Dermis blood vessel endothelial cell (primary cell): ENCODE measurements around the gene KRTAP12-3. TPM values are rescaled to one million over a fixed set of nuclear protein-coding genes. Genes with fewer than 3 reads are reported as not detected.
"Not testable (repeated sequence)": the region's sequence is repeated elsewhere in the genome, so short reads cannot be mapped to it uniquely, and the experiment has no call there.

Experiments used
- DNase-seq: peaks from one replicate; pipeline ENCODE4 v3.0.0; 2010
- total RNA-seq: library from RNA; depleted of rRNA; stranded (reverse); fragments of >200 nt; gene quantifications from 2 replicates; pipeline ENCODE4 v1.2.3, GENCODE V29; 2014

KRTAP12-3 gene
- total RNA-seq, 1 donor from 2014 or later, result not detected

- DNase-seq, result not testable (repeated sequence)
These were observed 29.9 kb upstream of the KRTAP12-3 start for GRCh38 chr21:44627831-44628233.

DNA sequence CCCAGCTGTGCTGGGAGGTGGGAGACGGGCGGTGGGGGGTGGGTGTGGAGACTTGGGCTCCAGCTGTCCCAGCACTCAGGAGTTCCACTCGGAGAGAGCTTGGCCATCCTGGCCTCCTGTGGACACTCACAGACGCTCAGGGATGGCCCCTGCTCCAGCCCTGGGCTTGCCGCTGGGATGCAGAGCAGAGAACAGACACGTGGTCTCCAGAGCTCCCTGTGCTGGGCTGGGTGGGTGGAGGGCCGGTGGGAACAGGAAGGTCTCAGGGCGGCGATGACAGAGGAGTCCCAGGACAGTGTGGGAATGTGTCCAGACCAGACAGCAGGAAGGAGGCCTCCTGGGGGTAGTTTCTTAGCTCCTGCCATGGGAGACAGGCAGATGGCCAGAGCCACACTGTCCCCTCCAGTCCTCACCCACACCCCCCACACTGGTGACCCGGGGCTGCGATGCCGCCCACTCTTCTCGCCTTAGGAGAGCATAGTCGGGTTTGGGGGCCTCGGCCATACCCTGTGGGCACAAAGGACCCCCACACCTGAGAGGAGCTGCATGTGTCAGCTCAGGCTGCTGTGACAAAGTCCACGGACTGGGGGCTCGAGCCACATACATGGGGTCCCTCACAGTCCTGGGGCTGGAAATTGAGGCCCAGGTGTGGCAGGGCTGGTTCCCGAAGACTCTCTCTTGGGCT is 28.9 kb upstream of the KRTAP12-3 start:
- DNase-seq, result no peak

DNA sequence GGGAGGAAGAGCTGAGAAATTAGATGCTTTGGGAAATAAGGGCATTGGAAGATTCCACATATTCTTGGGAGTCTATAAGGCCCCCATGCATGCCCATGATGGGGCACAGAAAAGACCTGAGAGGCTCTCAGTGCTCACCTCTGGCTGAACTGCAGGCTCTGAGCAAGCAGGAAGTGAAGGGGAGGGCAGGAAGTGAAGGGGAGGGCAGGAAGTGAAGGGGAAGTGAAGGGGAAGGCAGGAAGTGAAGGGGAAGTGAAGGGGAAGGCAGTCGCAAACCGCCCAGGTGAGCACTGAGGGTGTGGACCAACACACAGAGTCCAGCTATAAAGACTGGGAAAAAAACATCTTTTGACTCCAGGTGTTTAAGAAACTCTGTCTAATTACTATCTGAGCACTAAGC is 27.3 kb upstream of the KRTAP12-3 start:
- DNase-seq, result no peak

- no peak for DNase-seq
These were observed 25.7 kb upstream of the KRTAP12-3 start for GRCh38 chr21:44632067-44632466.

GRCh38 chr21:44636209-44637017 is 21.3 kb upstream of the KRTAP12-3 start:
- DNase-seq, result no peak

- DNase-seq, result no peak
These were observed 20.5 kb upstream of the KRTAP12-3 start, which contains the start of gene KRTAP10-10 for GRCh38 chr21:44637018-44637850. KRTAP10-10 (plus strand) TSS chr21:44637356; CDS start chr21:44637418, 62 bp downstream.

DNA sequence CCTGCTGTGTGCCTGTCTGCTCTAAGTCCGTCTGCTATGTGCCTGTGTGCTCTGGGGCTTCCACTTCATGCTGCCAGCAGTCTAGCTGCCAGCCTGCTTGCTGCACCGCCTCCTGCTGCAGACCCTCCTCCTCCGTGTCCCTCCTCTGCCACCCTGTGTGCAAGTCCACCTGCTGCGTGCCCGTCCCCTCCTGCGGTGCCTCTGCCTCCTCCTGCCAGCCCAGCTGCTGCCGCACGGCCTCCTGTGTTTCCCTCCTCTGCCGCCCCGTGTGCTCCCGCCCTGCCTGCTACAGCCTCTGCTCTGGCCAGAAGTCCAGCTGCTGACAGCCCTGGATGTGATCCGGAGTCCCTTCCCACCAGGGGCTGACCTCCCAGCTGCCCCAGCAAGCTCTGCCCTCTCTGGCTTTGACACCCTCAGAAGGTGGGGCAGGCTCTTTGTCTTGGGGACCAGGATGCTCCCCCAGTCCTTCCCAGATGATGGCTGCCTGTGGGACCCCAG is 19.8 kb upstream of the KRTAP12-3 start:
- not testable (repeated sequence) for DNase-seq

DNA sequence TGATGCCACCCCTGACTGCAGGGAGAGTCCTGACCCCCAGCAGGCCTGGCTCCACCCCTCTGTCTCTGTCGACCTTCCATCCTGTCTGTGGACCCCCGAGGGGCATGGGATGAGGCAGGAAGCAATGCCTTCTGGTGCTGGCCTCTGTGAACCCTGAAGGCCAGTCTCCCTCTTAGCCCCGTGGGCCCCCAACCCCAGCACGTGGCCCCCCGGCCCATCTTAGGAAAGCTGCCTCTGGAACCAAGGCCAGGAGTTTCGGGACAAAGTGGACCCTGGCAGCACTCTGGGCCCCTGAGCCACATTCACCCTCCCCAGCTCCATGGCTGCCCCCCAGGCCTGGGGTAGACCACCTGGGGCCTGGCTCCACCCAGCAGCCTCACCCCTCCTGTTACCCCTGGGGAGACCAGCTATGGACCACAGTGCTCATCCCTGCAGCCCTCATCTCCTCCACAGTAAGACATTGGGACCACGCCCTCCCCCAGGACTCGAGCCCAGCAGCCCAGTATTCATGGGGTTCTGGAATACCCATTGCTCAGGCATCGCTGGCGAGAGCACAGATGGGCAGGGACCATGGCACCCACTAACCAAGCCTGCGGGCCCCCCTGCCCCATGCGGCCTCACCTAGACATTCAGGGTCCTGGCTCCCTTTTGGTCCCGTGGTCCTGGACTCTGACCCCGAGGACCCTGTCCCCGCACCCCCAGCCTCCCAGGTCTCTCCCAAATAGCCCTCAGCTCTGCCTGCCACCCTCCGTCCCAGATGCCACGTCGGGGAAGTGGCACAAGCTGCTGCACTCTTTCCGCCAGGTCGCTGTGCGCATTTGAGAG is 19.0 kb upstream of the KRTAP12-3 start:
- not testable (repeated sequence) for DNase-seq

DNA sequence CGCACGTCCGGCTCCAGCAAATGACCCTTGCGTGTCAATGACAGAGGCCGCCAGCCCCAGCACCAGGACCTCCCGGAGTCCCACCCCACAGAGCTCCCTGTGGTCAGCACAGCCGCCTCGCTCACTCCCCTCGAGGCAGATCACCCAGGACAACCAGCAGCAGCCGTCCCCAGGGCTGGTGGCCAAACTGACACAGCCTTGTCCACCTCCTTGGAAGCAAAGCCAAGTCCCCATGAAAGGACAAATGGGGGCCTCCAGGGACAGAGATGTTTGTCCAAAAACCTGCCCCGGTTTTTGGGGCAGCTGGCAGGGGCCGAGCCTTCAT is 18.4 kb upstream of the KRTAP12-3 start:
- no peak for DNase-seq

DNA sequence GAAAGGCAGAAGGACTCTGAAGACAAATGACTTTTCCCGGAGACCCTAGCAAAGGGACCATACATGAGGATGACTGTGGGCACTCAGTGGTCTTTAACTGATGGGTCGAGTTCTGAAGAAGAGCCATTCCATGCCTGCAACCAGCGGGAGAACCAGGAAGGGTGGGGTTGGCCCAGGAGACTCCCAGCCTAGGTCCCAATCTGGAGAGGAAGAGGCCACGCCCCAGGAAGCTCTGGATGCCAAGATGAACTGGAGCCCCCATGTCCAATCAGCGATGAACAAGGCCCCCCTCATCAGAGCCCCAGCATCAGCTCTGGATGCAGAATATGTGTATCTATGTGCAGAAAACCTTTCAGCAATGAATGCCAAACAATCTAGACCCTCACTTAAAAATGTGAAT is 17.0 kb upstream of the KRTAP12-3 start:
- no peak for DNase-seq

- DNase-seq, result no peak
These were observed 13.9 kb upstream of the KRTAP12-3 start for GRCh38 chr21:44643741-44644310.

- no peak for DNase-seq
These were observed 12.9 kb upstream of the KRTAP12-3 start for GRCh38 chr21:44644878-44645277.

- DNase-seq, result not testable (repeated sequence)
These were observed 11.1 kb upstream of the KRTAP12-3 start, which contains the start of gene KRTAP10-11 for GRCh38 chr21:44646366-44647221. KRTAP10-11 (plus strand) TSS chr21:44646414; CDS start chr21:44646459, 45 bp downstream.

DNA sequence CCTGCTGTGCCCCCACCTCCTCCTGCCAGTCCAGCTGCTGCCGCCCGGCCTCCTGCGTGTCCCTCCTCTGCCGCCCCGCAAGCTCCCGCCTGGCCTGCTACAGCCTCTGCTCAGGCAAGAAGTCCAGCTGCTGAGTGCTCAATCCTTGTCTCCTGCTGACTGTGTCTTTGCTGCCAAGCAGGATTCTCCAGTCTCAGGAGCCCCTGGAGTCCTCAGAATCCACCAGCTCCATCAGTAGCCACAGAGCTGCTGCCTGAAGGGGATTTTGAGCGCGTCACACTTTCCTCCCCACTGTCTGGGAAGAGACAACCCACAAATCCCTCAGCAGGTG is 10.5 kb upstream of the KRTAP12-3 start:
- no peak for DNase-seq

DNA sequence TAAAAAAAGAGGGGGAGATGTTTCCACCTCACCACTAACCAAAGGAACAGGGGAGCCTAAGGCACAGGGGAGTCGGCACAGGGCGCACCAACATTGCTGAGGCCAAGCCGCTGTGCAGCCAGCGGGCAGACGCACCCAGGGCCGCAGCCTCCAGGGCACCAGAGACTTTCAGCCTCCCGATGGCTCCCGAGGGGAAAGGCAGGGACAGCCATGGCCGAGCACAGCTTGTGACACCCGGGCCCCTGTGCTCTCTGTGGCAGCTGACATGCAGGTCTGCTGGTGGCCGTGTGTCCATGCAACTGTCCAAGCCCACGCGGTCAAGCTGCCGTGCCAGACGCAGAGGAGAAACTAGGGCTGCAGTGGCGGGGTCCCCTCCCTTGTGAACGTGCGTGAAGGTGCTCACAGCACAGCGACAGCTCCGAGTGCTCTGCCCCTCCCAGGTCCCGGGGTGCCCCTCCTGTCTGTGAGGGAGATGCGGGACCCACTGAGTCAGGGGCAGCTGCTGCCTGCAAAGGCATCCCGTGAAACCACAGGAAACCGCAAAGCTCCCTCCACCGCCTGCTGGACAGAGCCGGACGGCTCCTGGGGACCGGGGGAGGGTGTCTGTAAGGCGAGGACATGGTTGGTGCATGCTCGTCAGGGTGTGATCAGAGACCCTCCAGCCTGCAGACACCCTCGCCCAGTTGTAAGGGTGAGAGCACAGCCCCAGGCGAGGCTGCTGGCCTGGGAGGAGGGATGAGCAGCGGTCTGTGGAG is 9.0 kb upstream of the KRTAP12-3 start:
- DNase-seq, result no peak

DNA sequence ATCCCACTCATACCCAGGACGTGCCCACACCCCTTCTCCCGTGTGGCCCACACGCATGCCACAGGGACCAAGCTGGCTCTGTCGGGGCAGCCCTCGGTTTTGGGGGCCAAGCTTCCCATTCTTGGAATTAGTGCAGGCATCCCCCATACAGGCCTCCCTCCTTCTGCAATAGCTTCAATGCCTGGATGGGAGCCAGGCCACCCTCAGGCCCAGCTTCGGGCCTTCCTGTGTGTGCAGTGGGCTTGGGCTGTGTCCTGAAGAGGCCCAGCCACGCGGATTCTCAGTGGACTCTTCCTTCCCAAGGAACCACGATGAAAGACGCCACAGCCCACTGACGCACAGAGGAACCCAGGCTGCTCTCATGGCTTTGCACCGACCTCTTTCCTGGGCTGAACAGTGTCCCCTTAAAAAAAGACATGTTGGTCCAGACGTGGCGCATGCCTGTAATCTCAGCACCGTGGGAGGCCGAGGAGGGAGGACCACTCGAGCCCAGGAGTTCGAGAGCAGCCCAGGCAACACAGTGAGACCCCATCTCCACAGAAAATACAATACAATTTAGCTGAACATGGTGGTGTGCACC is 8.1 kb upstream of the KRTAP12-3 start:
- no peak for DNase-seq

DNA sequence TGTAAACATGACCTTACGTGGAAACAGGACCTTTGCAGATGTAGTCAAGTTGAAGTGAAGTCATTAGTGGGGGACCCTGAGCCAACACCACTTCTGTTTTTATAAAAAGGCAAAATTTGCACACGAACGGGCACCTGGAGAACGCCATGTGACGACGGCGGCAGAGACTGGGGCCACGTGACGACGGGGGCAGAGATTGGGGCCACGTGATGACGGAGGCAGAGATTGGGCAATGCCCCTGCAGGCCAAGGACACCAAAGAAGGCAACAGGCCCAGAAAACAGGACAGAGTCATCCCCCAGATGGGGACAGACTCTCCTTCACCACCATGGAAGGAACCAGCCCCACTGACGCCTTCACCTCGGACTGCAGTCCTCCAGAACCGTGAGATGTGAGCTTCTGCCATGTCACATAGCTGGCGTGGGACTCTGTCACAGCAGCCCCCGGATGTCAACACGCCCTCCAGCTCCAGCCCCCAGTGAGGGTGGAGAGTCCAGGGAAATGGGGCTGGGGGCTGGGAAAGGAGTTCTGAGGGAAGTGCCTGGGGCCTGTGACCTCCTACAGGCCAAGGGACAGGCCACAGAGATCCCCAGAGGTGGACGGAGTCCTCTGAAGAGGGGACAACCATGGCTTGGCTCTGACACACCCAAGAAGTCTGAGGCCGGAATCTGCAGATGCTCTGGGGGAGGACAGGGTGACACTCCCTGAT is 7.3 kb upstream of the KRTAP12-3 start:
- no peak for DNase-seq

- no peak for DNase-seq
These were observed 6.6 kb upstream of the KRTAP12-3 start for GRCh38 chr21:44650973-44651675.
